SHP77 treated with DMSO at 0.1 percent for 48 hours (cell line): Measurements from ENCODE around the gene LY9.

ENCODE experiments used
- DNase-seq: peaks from one replicate; lab custom pipeline; 2025; lab: John Stamatoyannopoulos, UW

LY9 gene

DNA sequence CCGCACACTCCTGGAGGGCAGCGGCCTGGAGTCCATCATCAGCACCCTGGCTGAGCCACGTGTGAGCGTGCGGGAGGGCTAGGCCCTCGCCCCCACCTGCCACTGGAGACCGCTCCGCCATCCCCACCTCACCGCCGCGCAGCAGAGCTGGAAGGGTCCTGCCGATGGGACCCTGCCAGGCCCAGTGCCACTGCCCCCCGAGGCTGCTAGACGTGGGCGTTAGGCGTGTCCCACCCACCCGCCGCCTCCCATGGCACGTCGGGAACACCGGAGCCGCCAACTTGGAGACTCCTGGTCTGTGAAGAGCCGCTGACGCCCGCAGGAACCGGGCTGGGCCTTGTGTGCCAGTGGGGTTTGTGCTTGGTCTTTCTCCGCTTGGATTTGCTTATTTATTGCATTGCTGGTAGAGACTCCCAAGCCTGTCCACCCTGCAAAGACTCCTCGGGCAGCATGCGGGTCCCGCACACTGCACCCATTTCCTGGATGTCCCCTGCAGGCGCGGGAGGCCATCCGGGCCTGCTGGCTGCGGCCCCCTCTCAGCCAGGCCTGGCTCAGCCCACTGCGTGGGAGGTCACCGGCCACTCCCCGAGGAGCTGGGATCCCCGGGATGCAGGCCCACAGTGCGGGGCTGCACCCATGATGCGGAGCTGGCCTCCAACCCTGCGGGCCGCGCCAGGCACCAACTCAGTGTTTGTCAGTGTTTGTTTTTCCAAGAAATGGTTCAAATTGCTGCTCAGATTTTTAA is 6.0 kb downstream of the LY9 start:
- DNase-seq: no peak

DNA sequence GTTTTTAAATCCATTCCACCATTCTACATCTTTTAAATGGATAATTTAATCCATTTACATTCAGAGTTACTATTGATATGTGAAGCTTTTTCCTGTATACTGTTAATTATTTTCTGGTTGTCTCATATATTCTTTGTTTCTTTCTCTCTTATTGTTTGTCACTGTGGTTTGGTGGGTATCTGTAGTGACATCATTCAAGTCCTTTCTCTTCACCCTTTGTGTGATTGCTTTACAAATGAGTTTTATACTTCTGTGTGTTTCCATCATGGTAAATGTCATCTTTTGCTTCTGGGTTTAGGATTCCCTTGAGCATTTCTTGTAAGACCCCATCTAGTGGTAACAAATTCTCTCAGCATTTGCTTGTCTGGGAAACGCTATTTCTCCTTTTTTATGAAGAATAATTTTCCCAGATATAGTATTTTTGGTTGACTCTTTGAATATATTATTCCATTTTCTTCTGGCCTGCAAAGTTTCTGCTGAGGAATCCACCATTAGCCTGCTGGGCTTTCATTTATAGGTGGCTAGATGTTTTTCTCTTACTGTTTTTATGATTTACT is 10.2 kb downstream of the LY9 start:
- DNase-seq: no peak

DNA sequence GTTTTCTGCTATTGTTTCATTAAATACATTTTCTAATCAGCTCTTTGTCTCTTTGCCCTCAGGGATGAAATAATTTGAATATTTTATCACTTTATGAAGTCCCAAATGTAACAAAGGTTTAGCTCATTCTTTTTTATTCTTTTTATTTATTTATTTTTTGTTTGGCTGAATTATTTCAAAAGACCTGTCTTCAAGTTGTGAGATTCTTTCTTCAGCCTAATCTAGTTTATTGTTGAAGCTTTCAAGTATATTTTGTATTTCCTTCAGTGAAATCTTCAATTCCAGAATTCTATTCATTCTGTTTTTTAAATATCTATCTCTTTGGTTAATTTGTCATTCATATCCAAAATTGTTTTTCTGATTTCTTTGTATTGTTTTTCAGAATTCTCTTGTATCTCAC is 10.8 kb downstream of the LY9 start:
- DNase-seq: no peak

DNA sequence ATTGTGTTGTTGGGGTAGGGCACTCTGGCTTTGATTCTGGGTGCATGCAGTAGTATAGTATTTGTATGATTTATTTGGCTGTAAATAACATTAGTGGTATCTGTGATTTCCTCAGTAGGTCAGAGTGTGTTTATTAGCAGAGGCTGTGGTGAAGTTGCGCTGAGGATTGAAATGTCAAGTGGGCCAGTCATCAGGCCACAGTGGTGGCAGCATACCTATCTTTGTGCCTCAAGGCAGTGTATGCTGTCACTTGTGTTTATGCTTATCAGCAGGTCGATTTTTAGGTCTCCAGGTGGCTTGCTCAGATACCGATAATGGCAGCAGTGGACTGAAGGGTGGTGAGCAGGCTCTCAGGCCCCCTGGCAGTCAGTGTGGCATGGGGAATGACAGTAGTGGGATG is 11.3 kb downstream of the LY9 start:
- no peak for DNase-seq

DNA sequence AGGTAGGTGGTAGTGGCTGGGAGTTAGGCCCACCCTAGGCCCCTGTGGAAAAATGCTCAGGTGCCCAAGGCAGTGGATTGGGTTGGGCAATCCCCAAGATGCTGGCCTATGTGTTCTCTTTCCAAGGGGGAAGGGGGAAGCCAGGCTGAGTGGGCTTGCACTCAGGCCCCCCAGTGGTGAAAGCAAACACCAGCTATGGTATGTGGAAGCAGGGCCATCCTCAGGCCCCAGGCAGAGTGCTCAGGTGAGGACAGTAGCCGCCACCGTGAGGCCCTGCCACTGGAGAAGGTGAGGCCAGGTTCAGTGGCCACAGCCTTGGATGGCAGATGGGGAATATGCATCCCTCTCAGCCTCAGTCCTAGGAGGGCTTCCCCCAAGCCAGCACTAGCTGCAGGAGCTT is 11.8 kb downstream of the LY9 start:
- DNase-seq: no peak

DNA sequence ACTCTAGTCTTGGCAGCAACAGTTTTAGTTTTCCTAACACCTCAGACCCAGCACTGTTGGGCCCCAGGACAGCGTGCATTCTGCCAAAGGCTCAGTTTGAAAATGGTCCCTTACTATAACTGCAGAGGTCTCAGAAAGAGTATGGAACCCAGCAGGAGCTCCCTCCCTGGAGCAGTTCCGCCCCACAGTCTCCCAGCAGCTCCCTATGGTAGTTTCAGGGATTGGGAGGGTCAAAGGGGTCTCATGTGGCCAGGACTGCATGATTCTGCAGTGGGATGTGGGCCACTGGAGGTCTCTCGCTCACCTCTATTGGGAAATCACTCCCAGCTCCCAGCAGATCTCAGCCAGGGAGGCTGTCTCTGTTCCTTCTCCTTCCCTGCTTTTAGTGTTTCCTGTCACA is 12.3 kb downstream of the LY9 start:
- no peak for DNase-seq

DNA sequence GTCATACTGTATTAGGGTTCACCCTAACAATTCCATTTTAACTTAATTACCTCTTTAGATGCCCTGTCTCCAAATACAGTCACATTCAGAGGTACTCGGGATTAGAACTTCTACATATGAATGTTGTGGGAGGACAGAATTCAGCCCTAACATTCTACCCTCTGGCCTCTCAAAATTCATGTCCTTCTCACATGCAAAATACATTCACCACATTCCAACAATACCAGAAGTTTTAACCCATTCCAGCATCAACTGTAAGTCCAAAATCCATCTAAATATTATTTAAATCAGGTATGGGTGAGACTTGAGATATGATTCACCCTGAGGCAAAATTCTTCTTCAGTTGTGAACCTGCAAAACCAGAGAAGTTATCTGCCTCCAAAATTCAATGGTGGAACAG is 14.5 kb downstream of the LY9 start:
- DNase-seq: no peak

DNA sequence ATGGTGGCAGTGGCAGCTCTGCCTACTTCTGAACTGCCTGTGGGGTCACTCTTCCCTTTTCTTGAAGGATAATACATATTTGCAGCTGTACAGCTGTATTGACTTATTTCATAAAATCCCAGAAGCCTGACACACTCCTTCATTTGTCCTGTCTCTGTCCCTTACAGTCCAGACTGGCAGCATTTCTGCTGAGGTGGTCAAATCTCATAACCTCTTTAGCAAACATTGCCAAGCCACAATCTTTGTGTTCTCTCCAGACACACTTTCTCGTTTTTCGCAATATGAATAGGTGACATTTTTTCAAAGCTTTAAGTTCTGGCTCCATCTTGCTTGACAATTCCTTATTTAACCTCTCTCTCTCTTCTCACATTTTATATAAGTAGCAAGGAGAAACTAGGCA is 15.2 kb downstream of the LY9 start:
- DNase-seq: no peak

DNA sequence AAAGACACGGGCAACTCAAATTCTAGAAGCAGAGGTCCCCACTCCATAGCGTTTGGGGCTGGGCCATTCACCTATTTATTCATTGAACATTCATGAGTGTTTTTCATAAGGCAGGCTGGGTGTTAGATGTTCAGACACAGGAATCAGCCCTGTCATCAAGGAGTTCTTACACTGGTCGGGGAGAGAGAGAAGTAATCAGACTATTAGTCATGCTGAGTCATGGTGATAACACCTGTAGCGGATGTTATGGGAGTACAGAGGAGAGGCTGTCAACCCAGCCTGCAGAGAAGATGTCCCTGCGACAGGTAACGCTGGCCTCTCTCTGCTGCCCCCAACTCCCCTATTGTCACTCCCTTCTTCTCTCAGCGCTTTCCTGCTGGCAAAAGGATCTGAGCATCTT is 17.2 kb downstream of the LY9 start:
- DNase-seq: no peak

DNA sequence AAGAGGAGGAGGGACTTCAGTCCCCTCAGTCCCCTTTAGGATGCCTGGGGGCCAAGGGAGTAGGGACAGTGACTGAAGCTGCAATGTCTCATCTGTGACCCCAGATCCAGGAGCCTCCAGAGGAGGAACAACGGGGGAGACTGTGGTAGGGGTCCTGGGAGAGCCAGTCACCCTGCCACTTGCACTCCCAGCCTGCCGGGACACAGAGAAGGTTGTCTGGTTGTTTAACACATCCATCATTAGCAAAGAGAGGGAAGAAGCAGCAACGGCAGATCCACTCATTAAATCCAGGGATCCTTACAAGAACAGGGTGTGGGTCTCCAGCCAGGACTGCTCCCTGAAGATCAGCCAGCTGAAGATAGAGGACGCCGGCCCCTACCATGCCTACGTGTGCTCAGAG is 18.3 kb downstream of the LY9 start:
- no peak for DNase-seq

DNA sequence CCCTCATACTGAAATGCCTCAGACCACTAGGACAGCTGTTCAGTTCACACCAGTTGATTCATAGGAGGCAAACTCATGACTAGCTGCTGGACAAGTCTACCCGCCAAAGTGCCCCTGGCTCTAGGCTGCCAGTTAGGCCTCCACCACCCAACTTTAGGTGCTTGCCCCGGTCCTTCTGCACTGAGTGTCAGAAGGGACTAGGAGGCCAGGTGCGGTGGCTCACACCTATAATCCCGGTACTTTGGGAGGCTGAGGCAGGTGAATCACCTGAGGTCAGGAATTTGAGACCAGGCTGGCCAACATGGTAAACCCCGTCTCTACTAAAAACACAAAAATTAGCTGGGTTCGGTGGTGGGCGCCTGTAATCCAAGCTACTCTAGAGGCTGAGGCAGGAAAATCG is 18.9 kb downstream of the LY9 start:
- DNase-seq: no peak

DNA sequence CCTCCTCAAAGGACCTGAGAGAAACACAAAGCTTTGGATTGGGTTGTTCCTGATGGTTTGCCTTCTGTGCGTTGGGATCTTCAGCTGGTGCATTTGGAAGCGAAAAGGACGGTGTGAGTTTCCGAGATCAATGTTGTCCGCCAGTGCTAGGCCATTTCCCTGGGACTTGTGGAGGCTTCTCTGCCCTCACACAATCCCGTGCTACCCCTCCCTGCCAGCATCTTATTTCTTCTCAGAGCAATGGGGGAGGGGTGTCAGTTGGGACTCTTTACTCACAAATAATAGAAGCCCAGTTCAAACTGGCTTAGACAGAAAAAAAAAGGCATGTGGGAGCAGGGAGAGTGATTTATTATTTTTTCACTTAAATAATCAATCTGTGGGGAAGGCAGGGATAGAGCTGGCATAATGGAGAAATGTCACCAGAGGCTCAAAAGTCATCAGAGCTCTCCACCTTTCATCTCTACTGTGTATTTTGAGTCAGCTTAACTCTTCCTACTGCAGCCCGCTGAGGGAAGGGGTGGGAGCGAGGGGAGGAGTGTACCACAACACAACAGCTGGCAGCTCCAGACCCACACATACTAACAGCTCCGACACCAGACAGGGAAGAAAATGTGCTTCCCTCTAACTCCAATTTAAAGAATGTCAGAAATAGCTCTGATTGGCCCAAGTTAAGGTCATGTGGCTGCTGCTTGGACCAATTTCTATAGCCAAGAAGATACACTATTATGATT is 22.4 kb downstream of the LY9 start:
- no peak for DNase-seq

DNA sequence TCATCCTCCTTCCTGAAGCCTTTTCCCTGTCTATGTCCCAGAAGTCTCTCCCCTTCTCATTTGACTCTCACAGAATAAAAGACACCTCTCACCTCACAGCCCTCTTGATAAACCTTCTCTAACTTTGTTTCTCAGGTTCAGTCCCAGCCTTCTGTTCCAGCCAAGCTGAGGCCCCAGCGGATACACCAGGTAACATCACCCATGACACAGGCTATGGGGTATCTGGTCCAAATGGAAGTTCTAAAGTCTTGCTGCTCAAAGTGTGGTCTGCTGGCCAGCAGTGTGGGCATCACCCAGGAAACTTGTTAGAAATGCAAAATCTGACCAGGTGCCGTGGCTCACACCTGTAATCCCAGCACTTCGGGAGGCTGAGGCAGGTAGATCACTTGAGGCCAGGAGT is 23.2 kb downstream of the LY9 start:
- DNase-seq: no peak

DNA sequence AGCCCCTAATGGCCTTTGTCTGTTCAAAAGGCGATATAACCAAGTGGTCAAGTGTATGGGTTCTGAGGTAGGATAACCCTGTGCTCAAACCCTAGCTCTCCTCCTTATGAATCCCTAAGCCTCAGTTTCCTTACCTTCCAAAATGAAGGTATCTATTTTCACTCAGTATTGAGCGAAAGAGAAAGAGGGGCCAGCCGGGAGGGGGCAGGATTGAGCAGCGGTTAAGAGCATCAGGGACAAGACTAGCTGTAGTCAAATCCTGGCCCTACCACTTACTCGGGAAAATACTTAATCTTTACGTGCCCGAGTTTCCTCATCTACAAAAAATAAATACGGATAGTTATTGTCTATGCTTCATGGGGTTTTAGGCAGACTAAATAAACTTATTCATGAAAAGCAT is 25.7 kb downstream of the LY9 start:
- DNase-seq: no peak

DNA sequence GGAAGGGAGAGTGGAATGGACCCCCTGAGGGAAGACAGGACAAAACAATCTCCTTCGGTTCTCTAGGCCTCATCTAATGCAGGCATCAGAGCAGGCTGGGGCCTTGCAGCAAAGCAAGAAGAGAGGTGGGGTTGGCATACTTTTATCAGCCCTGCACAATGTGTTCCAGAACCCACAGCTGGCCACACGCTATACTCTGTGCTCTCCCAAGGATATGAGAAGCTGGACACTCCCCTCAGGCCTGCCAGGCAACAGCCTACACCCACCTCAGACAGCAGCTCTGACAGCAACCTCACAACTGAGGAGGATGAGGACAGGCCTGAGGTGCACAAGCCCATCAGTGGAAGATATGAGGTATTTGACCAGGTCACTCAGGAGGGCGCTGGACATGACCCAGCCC is 27.3 kb downstream of the LY9 start:
- no peak for DNase-seq

DNA sequence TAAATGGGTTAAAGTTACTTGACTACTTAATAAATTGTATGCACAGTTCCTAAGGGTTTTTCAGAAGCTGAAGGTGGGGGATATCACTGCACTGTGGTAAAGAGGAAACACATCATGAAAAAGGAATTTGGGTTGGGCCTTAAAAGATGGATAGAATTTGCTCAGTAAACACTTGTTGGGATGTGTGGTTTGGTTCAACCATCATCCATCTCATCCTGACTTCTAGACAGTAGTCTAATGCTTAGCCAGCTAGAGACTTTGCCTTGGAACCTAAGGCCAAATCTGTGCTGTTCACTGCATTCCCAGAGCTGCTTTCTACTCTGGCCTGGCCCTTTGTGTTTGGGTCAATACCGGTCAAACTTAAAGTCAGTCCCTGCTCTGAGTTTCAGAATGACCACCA is 30.6 kb downstream of the LY9 start:
- no peak for DNase-seq

DNA sequence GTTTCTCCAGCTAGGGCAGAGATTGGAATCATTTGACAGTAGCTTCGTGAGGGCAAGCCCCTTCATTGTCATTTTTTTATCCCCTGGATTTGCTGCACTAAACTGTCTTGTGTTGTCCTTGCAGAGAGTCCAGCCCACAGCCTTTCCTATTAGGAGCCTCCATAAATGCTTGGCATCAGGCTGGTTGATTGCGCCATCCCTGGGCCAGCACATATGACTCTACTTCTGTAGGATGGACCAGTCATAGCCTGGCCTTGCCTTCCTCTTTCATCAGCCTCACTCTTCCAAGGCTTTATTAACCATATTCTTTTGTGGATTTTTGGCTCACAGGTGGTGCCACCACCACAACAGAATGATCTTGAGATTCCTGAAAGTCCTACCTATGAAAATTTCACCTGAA is 31.4 kb downstream of the LY9 start:
- DNase-seq: no peak

DNA sequence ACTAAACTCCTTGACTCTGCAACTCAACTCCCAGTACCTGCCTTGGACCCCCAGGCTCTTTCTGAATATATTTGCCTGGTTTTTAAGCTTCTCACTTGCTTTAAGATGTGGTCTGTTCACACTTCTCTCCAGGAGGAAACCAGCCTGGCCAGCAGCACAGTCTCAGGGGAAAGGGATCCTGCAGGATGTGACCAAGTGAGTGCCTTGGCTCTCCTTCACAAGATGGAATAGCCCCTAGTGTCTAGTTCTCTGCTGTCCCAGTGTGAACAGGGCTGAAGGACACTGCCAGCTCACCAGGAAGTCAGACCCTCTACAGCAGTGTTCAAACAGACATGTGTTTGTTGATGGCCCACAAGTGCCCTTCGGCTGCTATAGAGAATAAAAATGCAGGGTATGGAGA is 33.8 kb downstream of the LY9 start:
- DNase-seq: no peak

DNA sequence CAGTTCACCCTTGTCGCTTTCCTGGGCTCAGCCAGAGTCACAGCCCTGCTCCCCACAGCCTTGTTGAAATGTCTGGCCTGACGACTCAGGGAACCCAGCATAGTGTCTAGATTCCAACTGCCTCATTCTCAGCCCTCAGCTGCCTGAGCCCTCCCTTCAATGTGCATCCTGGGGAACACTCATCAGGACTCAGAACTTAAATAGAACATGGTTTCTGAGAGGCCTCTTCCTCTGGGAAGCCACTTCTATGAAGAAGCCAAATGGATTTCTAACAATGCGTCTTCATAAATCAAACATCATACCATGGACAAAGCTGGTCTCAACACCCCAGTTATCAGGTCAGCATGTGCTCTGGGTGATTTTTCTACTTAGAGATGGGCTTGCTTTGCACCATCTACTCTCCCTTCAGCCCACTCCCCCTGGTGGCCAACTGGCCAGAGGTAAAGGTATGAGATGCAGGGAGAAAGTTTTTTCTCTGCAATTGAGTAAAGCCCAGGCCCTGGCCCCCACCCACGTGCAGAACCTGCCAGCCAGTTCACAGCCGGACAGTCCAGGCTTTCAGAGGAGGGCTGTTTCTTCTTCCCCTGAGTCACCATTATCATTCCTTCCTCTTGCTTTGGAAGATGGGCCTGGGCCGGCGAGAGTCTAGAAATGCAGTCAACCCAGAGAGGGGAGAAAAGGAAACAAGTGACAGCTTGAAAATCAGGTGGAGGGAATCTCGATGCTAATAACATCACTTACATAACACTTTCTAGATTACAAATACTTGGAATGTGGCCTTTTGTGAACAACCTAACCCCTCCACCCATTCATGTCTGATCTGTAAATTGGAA is 34.6 kb downstream of the LY9 start:
- no peak for DNase-seq

DNA sequence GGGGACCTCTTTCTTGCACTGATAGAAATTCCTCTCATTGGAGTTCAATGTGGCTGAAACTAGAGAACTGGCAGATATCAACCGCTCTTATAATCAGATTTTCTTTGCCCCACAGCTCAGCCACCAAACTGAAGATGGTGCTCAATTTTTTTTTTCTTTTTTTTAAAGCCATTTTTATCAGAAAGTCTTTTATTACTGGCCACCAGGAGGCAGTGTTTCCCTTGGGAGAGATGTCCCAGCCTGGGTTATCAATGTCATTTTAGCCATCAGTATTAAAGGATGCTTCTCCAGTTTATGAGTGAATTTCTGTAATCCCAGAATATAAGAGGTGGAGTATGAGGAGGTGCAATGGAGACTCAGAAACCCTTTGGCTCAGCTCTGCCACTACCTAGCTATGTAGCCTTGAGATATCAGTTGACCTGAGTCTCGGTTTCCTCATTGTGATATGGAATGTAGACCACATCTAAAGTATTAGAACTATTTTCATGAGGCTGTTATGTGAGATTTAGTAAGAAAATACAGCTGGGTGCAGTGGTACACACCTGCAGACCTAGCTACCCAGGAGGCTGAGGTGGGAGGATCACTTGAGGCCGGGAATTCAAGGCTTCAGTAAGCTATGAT is 39.1 kb downstream of the LY9 start:
- peak; percentile 37 for DNase-seq

DNA sequence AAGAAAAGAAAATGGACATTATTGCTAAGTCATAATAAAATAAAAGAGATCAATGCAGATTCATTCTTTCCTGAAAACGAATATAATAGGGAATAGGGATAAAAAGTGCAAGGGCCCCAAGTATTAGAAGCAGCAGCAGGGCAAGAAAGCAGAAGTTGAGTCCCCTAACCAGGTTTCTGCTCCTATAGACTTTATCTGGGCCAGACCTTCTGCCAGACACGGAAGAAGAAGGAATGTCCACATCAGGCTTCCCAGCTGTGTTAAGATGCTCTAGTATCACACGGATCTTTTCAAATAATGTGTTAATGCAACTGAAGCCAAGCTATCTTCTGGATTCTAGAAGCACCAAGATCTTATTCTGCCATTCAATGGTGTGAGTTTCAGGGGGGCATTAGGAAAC is 39.8 kb downstream of the LY9 start:
- no peak for DNase-seq

DNA sequence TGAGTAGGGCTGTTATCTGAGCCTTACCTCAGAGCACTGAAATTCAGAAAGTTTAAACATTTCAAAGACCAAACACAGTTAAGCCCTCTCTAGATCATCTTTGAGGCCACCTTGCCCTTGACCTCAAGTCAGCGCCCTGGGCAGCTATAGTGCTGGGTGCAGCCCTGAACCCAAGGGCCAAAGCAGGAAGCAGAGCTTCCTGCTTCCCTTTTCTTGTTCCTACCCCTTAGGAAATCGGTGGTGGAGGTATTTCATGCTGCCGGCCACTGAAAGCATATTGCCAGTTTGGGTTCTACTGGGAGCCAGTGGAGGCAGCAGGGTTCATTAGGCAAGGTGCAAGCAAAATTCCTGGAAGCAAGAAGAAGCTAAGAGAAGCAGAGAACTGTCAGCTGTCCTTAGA is 40.6 kb downstream of the LY9 start:
- DNase-seq: no peak
